C4-2B (cell line): ENCODE measurements around the gene ANKMY1.

Experiments
- ZFX ChIP-seq: fragments of 450-650 bp; IDR thresholded peaks from 2 replicates; pipeline ENCODE4 v1.6.1; 2017
- TF ChIP-seq, protein P1 (sequence below): fragments of 450-650 bp; conservative IDR thresholded peaks from 2 replicates; pipeline ENCODE4 v1.5.1; 2017; ENCODE audit warnings: mild to moderate bottlenecking

DNA sequence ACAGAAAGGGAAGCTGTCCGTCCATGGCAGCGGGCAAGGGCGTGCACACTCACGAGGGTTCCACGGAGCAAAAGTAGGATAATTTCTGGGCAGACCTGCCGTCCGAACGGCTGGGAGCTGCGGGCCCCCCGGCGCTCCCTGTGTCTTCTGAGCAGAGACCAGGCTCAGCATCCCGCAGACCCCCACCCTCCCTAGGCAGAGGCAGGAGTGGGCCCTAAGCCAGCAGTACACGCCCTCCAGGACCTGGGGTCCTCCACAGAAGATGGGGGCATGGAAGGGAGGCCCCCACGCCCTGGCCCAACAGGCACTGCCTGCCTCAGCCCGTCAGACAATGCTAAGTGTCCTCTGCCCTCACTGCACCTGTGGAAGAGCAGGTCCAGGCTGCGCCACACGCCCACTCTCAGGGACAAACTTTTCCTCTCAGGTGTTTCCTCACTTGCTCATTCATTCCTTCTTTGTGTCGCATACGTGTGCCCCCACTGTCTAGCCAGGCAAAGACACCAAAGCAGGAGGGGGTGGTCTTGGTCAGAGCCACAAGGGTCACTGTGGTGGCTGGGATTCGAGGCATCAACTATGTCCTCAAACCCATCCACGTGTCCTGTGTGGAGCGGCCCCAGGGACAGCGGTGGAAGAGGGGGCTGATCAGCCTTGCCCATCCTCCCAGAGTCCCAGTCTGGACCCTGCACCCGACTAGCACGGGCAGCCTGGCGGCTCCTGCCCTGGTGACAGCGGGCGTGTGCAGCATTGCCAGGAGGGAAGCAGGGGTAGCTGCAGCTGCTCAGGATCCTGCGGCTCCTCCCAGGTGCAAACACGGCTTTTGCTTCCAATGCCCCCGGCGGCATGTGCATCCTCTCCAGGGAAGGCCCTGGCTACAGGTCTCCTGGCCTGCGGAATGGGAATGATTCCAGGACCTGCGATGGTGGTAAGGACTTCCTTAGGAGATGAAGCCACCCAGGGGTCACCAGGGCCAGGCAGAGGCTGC, 124.7 kb downstream of the ANKMY1 start:
- TF ChIP-seq, protein P1, sequence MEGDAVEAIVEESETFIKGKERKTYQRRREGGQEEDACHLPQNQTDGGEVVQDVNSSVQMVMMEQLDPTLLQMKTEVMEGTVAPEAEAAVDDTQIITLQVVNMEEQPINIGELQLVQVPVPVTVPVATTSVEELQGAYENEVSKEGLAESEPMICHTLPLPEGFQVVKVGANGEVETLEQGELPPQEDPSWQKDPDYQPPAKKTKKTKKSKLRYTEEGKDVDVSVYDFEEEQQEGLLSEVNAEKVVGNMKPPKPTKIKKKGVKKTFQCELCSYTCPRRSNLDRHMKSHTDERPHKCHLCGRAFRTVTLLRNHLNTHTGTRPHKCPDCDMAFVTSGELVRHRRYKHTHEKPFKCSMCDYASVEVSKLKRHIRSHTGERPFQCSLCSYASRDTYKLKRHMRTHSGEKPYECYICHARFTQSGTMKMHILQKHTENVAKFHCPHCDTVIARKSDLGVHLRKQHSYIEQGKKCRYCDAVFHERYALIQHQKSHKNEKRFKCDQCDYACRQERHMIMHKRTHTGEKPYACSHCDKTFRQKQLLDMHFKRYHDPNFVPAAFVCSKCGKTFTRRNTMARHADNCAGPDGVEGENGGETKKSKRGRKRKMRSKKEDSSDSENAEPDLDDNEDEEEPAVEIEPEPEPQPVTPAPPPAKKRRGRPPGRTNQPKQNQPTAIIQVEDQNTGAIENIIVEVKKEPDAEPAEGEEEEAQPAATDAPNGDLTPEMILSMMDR, result no peak
- no peak for TF ChIP-seq ZFX
